H9 (cell line): Measurements from ENCODE around the gene SV2C. TPM values are rescaled to one million over a fixed set of nuclear protein-coding genes. Genes with fewer than 3 reads are reported as not detected.

Source experiments
- DNase-seq: peaks from one replicate; pipeline ENCODE4 v3.0.0-alpha.2; 2017
- H2AFZ ChIP-seq: one replicate; pipeline ENCODE4 v1.6.1; 2013; ENCODE audit warnings: mild to moderate bottlenecking, low read length, control low read depth, moderate library complexity
- H2AK5ac ChIP-seq: 2 replicates; pipeline ENCODE4 v1.6.1; 2013; ENCODE audit warnings: low read length, control low read depth, mixed read lengths; ENCODE audit not compliant: insufficient read length
- H2BK120ac ChIP-seq: one replicate; pipeline ENCODE4 v1.6.1; 2013; ENCODE audit warnings: low read depth, mild to moderate bottlenecking, low read length, control low read depth, inconsistent platforms; ENCODE audit not compliant: poor library complexity, severe bottlenecking
- H2BK12ac ChIP-seq: 2 replicates; pipeline ENCODE4 v1.6.1; 2013; ENCODE audit warnings: low read length, control low read depth, mixed read lengths, low read depth; ENCODE audit not compliant: insufficient read length
- H2BK15ac ChIP-seq: 2 replicates; pipeline ENCODE4 v1.6.1; 2013; ENCODE audit warnings: low read depth, low read length, control low read depth
- H2BK20ac ChIP-seq: one replicate; pipeline ENCODE4 v1.6.1; 2013; ENCODE audit warnings: low read depth, mild to moderate bottlenecking, low read length, control low read depth, inconsistent platforms; ENCODE audit not compliant: poor library complexity, severe bottlenecking
- H2BK5ac ChIP-seq: 2 replicates; pipeline ENCODE4 v1.6.1; 2013; ENCODE audit warnings: low read length, control low read depth, mixed read lengths; ENCODE audit not compliant: insufficient read length
- H3K14ac ChIP-seq: 2 replicates; pipeline ENCODE4 v1.6.1; 2013; ENCODE audit warnings: low read length, control low read depth; ENCODE audit not compliant: insufficient read depth
- H3K18ac ChIP-seq: 2 replicates; pipeline ENCODE4 v1.6.1; 2013; ENCODE audit warnings: low read depth, mild to moderate bottlenecking, mixed read lengths, low read length, control low read depth; ENCODE audit not compliant: insufficient read length
- H3K23ac ChIP-seq: 2 replicates; pipeline ENCODE4 v1.6.1; 2013; ENCODE audit warnings: low read length, control low read depth, mixed read lengths, low read depth; ENCODE audit not compliant: insufficient read length
- H3K23me2 ChIP-seq: 2 replicates; pipeline ENCODE4 v1.6.1; 2013; ENCODE audit warnings: low read depth, mild to moderate bottlenecking, mixed read lengths, low read length, control low read depth; ENCODE audit not compliant: insufficient read length, poor library complexity, severe bottlenecking
- H3K27ac ChIP-seq: 2 replicates; pipeline ENCODE4 v1.5.1; 2013; ENCODE audit warnings: low read length, control low read depth, mixed read lengths, low read depth; ENCODE audit not compliant: insufficient read length
- H3K27me3 ChIP-seq: 2 replicates; pipeline ENCODE4 v1.6.1; 2013; ENCODE audit warnings: low read length, control low read depth, inconsistent platforms; ENCODE audit not compliant: insufficient read depth
- H3K4ac ChIP-seq: 2 replicates; pipeline ENCODE4 v1.6.1; 2013; ENCODE audit warnings: low read depth, mild to moderate bottlenecking, control low read depth, inconsistent platforms, low read length, moderate library complexity
- H3K4me1 ChIP-seq: 2 replicates; pipeline ENCODE4 v1.6.1; 2013; ENCODE audit warnings: low read length, control low read depth, inconsistent platforms; ENCODE audit not compliant: insufficient read depth
- H3K4me2 ChIP-seq: 2 replicates; pipeline ENCODE4 v1.6.1; 2013; ENCODE audit warnings: low read length, control low read depth, mixed read lengths; ENCODE audit not compliant: insufficient read length, insufficient read depth
- H3K56ac ChIP-seq: 2 replicates; pipeline ENCODE4 v1.6.1; 2013; ENCODE audit warnings: low read depth, mild to moderate bottlenecking, mixed read lengths, low read length, control low read depth; ENCODE audit not compliant: insufficient read length
- H3K79me1 ChIP-seq: 2 replicates; pipeline ENCODE4 v1.6.1; 2013; ENCODE audit warnings: low read depth, mild to moderate bottlenecking, moderate library complexity, low read length, control low read depth, inconsistent platforms; ENCODE audit not compliant: insufficient read depth, poor library complexity, severe bottlenecking
- H3K79me2 ChIP-seq: 2 replicates; pipeline ENCODE4 v1.6.1; 2013; ENCODE audit warnings: low read length, control low read depth, inconsistent platforms; ENCODE audit not compliant: insufficient read depth
- H3K9ac ChIP-seq: 2 replicates; pipeline ENCODE4 v1.6.1; 2013; ENCODE audit warnings: low read length, control low read depth, mixed read lengths; ENCODE audit not compliant: insufficient read length; ENCODE audit errors: extremely low read depth
- H3K9me3 ChIP-seq: one replicate; pipeline ENCODE4 v1.6.1; 2013; ENCODE audit warnings: low read depth, low read length, inconsistent platforms; ENCODE audit not compliant: control insufficient read depth
- H3T11ph ChIP-seq: one replicate; pipeline ENCODE4 v1.6.1; 2013; ENCODE audit warnings: mild to moderate bottlenecking, low read length, control low read depth, inconsistent platforms
- H4K20me1 ChIP-seq: one replicate; pipeline ENCODE4 v1.6.1; 2013; ENCODE audit not compliant: control insufficient read depth, insufficient read length, insufficient read depth
- H4K5ac ChIP-seq: 2 replicates; pipeline ENCODE4 v1.6.1; 2013; ENCODE audit warnings: low read depth, mild to moderate bottlenecking, mixed read lengths, low read length, control low read depth; ENCODE audit not compliant: insufficient read length
- H4K8ac ChIP-seq: replicated peaks from 2 replicates; pipeline ENCODE4 v1.6.1; 2013; ENCODE audit warnings: low read length, control low read depth, mixed read lengths, low read depth; ENCODE audit not compliant: insufficient read length
- H4K91ac ChIP-seq: 2 replicates; pipeline ENCODE4 v1.6.1; 2013; ENCODE audit warnings: low read depth, mild to moderate bottlenecking, moderate library complexity, mixed read lengths, low read length, control low read depth; ENCODE audit not compliant: insufficient read length
- H3K27ac Mint-ChIP-seq, 3 experiments: 2 replicates in 2 of 3; 3 replicates in 1 of 3; pipeline ENCODE4 v1.8.0; 2020 to 2021; ENCODE audit warnings: mixed read lengths in 3 of 3, mild to moderate bottlenecking in 1 of 3, moderate library complexity in 1 of 3
- H3K27me3 Mint-ChIP-seq: 2 replicates; pipeline ENCODE4 v1.8.0; 2021; ENCODE audit warnings: low read depth, mild to moderate bottlenecking, moderate library complexity, mixed read lengths
- H3K36me3 Mint-ChIP-seq, 3 experiments: 2 replicates in 2 of 3; 3 replicates in 1 of 3; pipeline ENCODE4 v1.8.0; 2020 to 2021; ENCODE audit warnings: low read depth in 3 of 3, mixed read lengths in 3 of 3; ENCODE audit not compliant: insufficient read depth in 1 of 3
- H3K4me1 Mint-ChIP-seq, 2 experiments: 2 replicates each; pipeline ENCODE4 v1.8.0; 2020; ENCODE audit warnings: mixed read lengths in 2 of 2
- H3K4me3 Mint-ChIP-seq, 2 experiments: 2 replicates in 1 of 2; 3 replicates in 1 of 2; pipeline ENCODE4 v1.8.0; 2020 to 2021; ENCODE audit warnings: mild to moderate bottlenecking in 2 of 2, mixed read lengths in 2 of 2, moderate library complexity in 1 of 2
- H3K9me3 Mint-ChIP-seq, 2 experiments: 2 replicates in 1 of 2; 3 replicates in 1 of 2; pipeline ENCODE4 v1.8.0; 2020; ENCODE audit warnings: mild to moderate bottlenecking in 2 of 2, mixed read lengths in 2 of 2, moderate library complexity in 1 of 2
- CTCF ChIP-seq: fragments of 200-600 bp; sonication (generic); conservative IDR thresholded peaks from 3 replicates; pipeline ENCODE4 v1.8.0; 2021; ENCODE audit warnings: antibody characterized with exemption, mild to moderate bottlenecking
- WGBS: extraction: QIAGEN DNeasy Blood & Tissue Kit; methylation state at CpG from one replicate; pipeline ENCODE4 v1.1.7; 2013; ENCODE audit warnings: missing lambda C conversion rate, low lambda C conversion rate, mixed read lengths; ENCODE audit not compliant: insufficient read length; ENCODE audit errors: extremely low coverage; 5-methylcytosine and 5-hydroxymethylcytosine counted together
- total RNA-seq: library from RNA; stranded (reverse); gene quantifications from 2 replicates; pipeline ENCODE4 v1.2.1, GENCODE V29; 2021

Gene SV2C
- total RNA-seq, 1 experiment from 2014 or later = 0.09 TPM

GRCh38 chr5:76084496-76085242 lies 1.5 kb downstream of the SV2C start:
- no peaks in the 10 kb centered on the region for H3K9me3 ChIP-seq
- H3K4ac ChIP-seq = no peak overlapping the region
- H2BK12ac ChIP-seq = no peak overlapping the region
- no peak overlapping the region for H3K27ac ChIP-seq
- H4K5ac ChIP-seq = no peak overlapping the region
- no peak overlapping the region for H2AK5ac ChIP-seq
- H3K4me2 ChIP-seq = peak overlapping the region; percentile 98
- no peaks in the 10 kb centered on the region for H3K79me2 ChIP-seq
- no CpG with 5 or more reads among the region's 74 CpGs for WGBS
- no peak overlapping the region for H2BK15ac ChIP-seq
- DNase-seq = peak; percentile 71
- no peak overlapping the region for H3K18ac ChIP-seq
- no peak overlapping the region for H4K8ac ChIP-seq
- no peaks in the 10 kb centered on the region for H3K36me3 Mint-ChIP-seq
- no peak overlapping the region for H3K27ac Mint-ChIP-seq
- H3K9me3 Mint-ChIP-seq = peaks cover 0 to 3% of the 10 kb centered on the region in 2 experiments; a peak in 2 of 5 replicates
- H3K56ac ChIP-seq = no peak overlapping the region
- H3K23me2 ChIP-seq = peaks cover 23% of the 10 kb centered on the region
- no peak overlapping the region for H3K9ac ChIP-seq
- H4K91ac ChIP-seq = no peak overlapping the region
- no peak overlapping the region for H3K23ac ChIP-seq
- no peak overlapping the region for H3K14ac ChIP-seq
- no peak overlapping the region for H2BK20ac ChIP-seq
- no peak overlapping the region for H2AFZ ChIP-seq
- H3K27me3 Mint-ChIP-seq = peaks cover 83% of the 10 kb centered on the region
- H3K79me1 ChIP-seq = no peaks in the 10 kb centered on the region
- no peaks in the 10 kb centered on the region for H4K20me1 ChIP-seq
- H2BK5ac ChIP-seq = no peak overlapping the region
- TF ChIP-seq CTCF = no peak
- peaks cover 23 to 38% of the 10 kb centered on the region in 2 experiments for H3K4me1 Mint-ChIP-seq
- H3K27me3 ChIP-seq = peaks cover 50% of the 10 kb centered on the region
- no peak overlapping the region for H3T11ph ChIP-seq
- no peaks in the 10 kb centered on the region for H3K4me1 ChIP-seq
- no peak overlapping the region for H2BK120ac ChIP-seq
- H3K4me3 Mint-ChIP-seq = peak overlapping the region; percentile 71 to 91
